Sigmoid colon (tissue), 3 donors: ENCODE measurements around the gene TRIM44.

Source experiments
- POLR2A ChIP-seq, 2 donors: fragments of 450-650 bp; IDR thresholded peaks; one replicate each; pipeline ENCODE4 v1.6.1; 2016; ENCODE audit warnings: antibody characterized with exemption in 2 of 2, mild to moderate bottlenecking in 2 of 2, moderate library complexity in 2 of 2
- TF ChIP-seq, protein P1 (sequence below), 4 experiments: fragments of 450-650 bp in 3 of 4; fragments of 200-600 bp in 1 of 4; IDR thresholded peaks; one replicate each; pipeline ENCODE4 v1.5.1; 2016 to 2019; ENCODE audit warnings: antibody characterized with exemption in 4 of 4, mild to moderate bottlenecking in 3 of 4, moderate library complexity in 2 of 4

DNA sequence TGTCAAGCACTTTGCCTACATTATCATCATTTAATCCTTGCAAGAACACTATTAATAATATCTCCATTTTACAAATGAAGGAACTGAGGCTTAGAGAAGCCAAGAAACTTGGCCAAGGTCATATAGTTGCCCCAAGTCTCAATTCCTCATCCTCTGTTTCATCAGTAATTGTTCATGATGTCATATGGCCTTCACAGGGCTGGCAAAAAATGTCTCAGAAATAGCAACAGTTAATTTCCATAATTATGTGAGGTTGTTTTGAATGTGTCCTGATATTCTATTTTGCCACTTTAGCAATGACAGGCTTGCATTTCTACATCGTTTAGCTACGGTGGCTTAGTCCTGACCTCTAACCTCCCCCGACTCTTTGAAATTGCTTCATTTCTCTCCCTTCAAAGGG lies 20.6 kb upstream of the TRIM44 start:
- TF ChIP-seq, protein P1, sequence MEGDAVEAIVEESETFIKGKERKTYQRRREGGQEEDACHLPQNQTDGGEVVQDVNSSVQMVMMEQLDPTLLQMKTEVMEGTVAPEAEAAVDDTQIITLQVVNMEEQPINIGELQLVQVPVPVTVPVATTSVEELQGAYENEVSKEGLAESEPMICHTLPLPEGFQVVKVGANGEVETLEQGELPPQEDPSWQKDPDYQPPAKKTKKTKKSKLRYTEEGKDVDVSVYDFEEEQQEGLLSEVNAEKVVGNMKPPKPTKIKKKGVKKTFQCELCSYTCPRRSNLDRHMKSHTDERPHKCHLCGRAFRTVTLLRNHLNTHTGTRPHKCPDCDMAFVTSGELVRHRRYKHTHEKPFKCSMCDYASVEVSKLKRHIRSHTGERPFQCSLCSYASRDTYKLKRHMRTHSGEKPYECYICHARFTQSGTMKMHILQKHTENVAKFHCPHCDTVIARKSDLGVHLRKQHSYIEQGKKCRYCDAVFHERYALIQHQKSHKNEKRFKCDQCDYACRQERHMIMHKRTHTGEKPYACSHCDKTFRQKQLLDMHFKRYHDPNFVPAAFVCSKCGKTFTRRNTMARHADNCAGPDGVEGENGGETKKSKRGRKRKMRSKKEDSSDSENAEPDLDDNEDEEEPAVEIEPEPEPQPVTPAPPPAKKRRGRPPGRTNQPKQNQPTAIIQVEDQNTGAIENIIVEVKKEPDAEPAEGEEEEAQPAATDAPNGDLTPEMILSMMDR (IDR thresholded peaks at IDR 0.05) = no peak
- no peak for TF ChIP-seq POLR2A (IDR thresholded peaks at IDR 0.05)
